Gastroesophageal sphincter (tissue), 4 donors: ENCODE results near the gene HSF5. TPM values are rescaled to one million over a fixed set of nuclear protein-coding genes. Genes with fewer than 3 reads are reported as not detected.
"Not testable (repeated sequence)": the region's sequence is repeated elsewhere in the genome, so short reads cannot be mapped to it uniquely, and the experiment has no call there.

Experiments used
- ATAC-seq: fragments of 150-250 bp; one replicate; pipeline ENCODE4 v1.9.1; 2016; ENCODE audit warnings: mild to moderate bottlenecking, moderate library complexity
- H3K27ac ChIP-seq, 4 donors: fragments of 200-600 bp; sonication (generic) in 3 of 4; 1 replicate in 3 of 4; 2 replicates in 1 of 4; pipeline ENCODE4 v1.5.1; 2016 to 2019
- H3K27me3 ChIP-seq: fragments of 200-600 bp; sonication (generic); one replicate; pipeline ENCODE4 v1.5.1; 2019
- H3K36me3 ChIP-seq, 2 donors: fragments of 200-600 bp; sonication (generic); one replicate each; pipeline ENCODE4 v1.5.1; 2019; ENCODE audit warnings: control low read depth in 1 of 2
- H3K4me1 ChIP-seq, 3 donors: fragments of 200-600 bp; sonication (generic); 1 replicate in 2 of 3; 2 replicates in 1 of 3; pipeline ENCODE4 v1.5.1; 2016 to 2019; ENCODE audit warnings: control low read depth in 2 of 3
- H3K4me3 ChIP-seq, 2 donors: fragments of 200-600 bp; sonication (generic); one replicate each; pipeline ENCODE4 v1.5.1; 2019; ENCODE audit warnings: mild to moderate bottlenecking in 1 of 2, moderate library complexity in 1 of 2
- H3K9me3 ChIP-seq, 3 donors: fragments of 200-600 bp; sonication (generic); one replicate each; pipeline ENCODE4 v1.5.1; 2017 to 2019; ENCODE audit warnings: control low read depth in 2 of 3
- CTCF ChIP-seq, 4 experiments: fragments of 200-600 bp in 2 of 4; fragments of 450-650 bp in 2 of 4; sonication (generic) in 1 of 4; IDR thresholded peaks; one replicate each; pipeline ENCODE4 v1.5.1; 2017 to 2019; ENCODE audit warnings: antibody characterized with exemption in 4 of 4, mild to moderate bottlenecking in 2 of 4, moderate library complexity in 2 of 4
- EP300 ChIP-seq: sonication (generic); formaldehyde crosslinking; IDR thresholded peaks from one replicate; pipeline ENCODE4 v1.6.1; 2017; ENCODE audit warnings: antibody characterized with exemption, mild to moderate bottlenecking
- POLR2A ChIP-seq, 2 donors: fragments of 450-650 bp; IDR thresholded peaks; one replicate each; pipeline ENCODE4 v1.6.1; 2017; ENCODE audit warnings: antibody characterized with exemption in 2 of 2, mild to moderate bottlenecking in 2 of 2, moderate library complexity in 1 of 2
- POLR2AphosphoS5 ChIP-seq: sonication (generic); formaldehyde crosslinking; IDR thresholded peaks from one replicate; pipeline ENCODE4 v1.6.1; 2017; ENCODE audit warnings: antibody characterized with exemption
- WGBS, 2 donors: methylation state at CpG; one replicate each; pipeline ENCODE4 v1.1.5; 2018; ENCODE audit warnings: low coverage in 1 of 2; 5-methylcytosine and 5-hydroxymethylcytosine counted together
- total RNA-seq, 4 donors: library from RNA; depleted of rRNA; stranded (reverse); fragments of >200 nt; gene quantifications; one replicate each; pipeline ENCODE4 v1.1.0, GENCODE V29; 2016

The HSF5 gene
- total RNA-seq, 4 donors from 2014 or later, result 0.13 TPM; not detected in 3

GRCh38 chr17:58507123-58507634 lies 19.0 kb upstream of the HSF5 start:
- ATAC-seq, result no peak
- H3K27ac ChIP-seq, result no peak overlapping the region
- H3K4me3 ChIP-seq, result no peak overlapping the region
- no peaks in the 10 kb centered on the region for H3K4me1 ChIP-seq
- H3K9me3 ChIP-seq, result no peaks in the 10 kb centered on the region
- TF ChIP-seq EP300 (no peak), POLR2AphosphoS5 (no peak), POLR2A (IDR thresholded peaks at IDR 0.05) (no peak), CTCF (IDR thresholded peaks at IDR 0.05) (no peak)
- H3K27me3 ChIP-seq, result no peaks in the 10 kb centered on the region
- WGBS, 2 donors, result 89 to 100% methylated on average over 1 to 4 of the region's 13 CpGs
- H3K36me3 ChIP-seq, result peaks cover 0 to 100% of the 10 kb centered on the region in 2 donors

GRCh38 chr17:58506354-58507080 lies 18.3 kb upstream of the HSF5 start:
- Histone ChIP-seq H3K4me1 (no peaks in the 10 kb centered on the region), H3K4me3 (no peak overlapping the region), H3K27ac (no peak overlapping the region), H3K9me3 (no peaks in the 10 kb centered on the region), H3K36me3 (peaks cover 0 to 100% of the 10 kb centered on the region in 2 donors), H3K27me3 (no peaks in the 10 kb centered on the region)
- ATAC-seq, result no peak
- WGBS, 2 donors, result 83 to 86% methylated on average over 1 of the region's 7 CpGs
- TF ChIP-seq POLR2AphosphoS5, result no peak
- TF ChIP-seq EP300, result no peak
- no peak for TF ChIP-seq POLR2A (IDR thresholded peaks at IDR 0.05)
- TF ChIP-seq CTCF (IDR thresholded peaks at IDR 0.05), result no peak

- ATAC-seq, result peak; percentile 22
- Histone ChIP-seq H3K27ac (no peak overlapping the region), H3K9me3 (no peaks in the 10 kb centered on the region), H3K4me3 (no peak overlapping the region), H3K4me1 (no peaks in the 10 kb centered on the region), H3K36me3 (peaks cover 0 to 100% of the 10 kb centered on the region in 2 donors), H3K27me3 (no peaks in the 10 kb centered on the region)
- 38 to 75% methylated on average over 2 to 8 of the region's 11 CpGs for WGBS, 2 donors
- no peak for TF ChIP-seq POLR2AphosphoS5
- TF ChIP-seq EP300, result no peak
- TF ChIP-seq POLR2A (IDR thresholded peaks at IDR 0.05), result no peak
- TF ChIP-seq CTCF (IDR thresholded peaks at IDR 0.05), result no peak
These were observed 16.7 kb upstream of the HSF5 start for GRCh38 chr17:58504826-58505351.

- H3K4me3 ChIP-seq, result no peak overlapping the region
- H3K36me3 ChIP-seq, result peaks cover 0 to 100% of the 10 kb centered on the region in 2 donors
- H3K9me3 ChIP-seq, result no peaks in the 10 kb centered on the region
- 50 to 89% methylated on average over 1 to 5 of the region's 8 CpGs for WGBS, 2 donors
- no peak overlapping the region for H3K27ac ChIP-seq
- no peak for TF ChIP-seq POLR2AphosphoS5
- no peak for TF ChIP-seq CTCF (IDR thresholded peaks at IDR 0.05)
- no peak for TF ChIP-seq POLR2A (IDR thresholded peaks at IDR 0.05)
- no peak for TF ChIP-seq EP300
- H3K4me1 ChIP-seq, result no peaks in the 10 kb centered on the region
- no peak for ATAC-seq
- no peaks in the 10 kb centered on the region for H3K27me3 ChIP-seq
These were observed 15.7 kb upstream of the HSF5 start for GRCh38 chr17:58503866-58504265.

GRCh38 chr17:58503134-58503533 lies 14.9 kb upstream of the HSF5 start:
- H3K4me3 ChIP-seq, result not testable (repeated sequence)
- peaks cover 0 to 98% of the 10 kb centered on the region in 2 donors for H3K36me3 ChIP-seq
- WGBS, 2 donors, result 85 to 94% methylated on average over 3 of the region's 6 CpGs

More at GRCh38 chr17:58503134-58503533, 14.9 kb upstream of the HSF5 start:
- H3K4me1 ChIP-seq, H3K27ac ChIP-seq, ATAC-seq, H3K9me3 ChIP-seq, H3K27me3 ChIP-seq: not testable (repeated sequence)
